Measurements from ENCODE around the gene CCND2. TPM values are rescaled to one million over a fixed set of nuclear protein-coding genes. Genes with fewer than 3 reads are reported as not detected.

CCND2 gene
- total and polyA plus RNA-seq, 3 donors from 2014 or later = 7.9 to 21.3 (median 19.9) TPM

- H3K4me3 ChIP-seq = no peak overlapping the region
- peaks cover 19% of the 10 kb centered on the region for H3K4me1 ChIP-seq
- no peak for DNase-seq
- H3K36me3 ChIP-seq (ENCODE audit: low read depth, missing control alignments) = no peaks in the 10 kb centered on the region
- H3K27me3 ChIP-seq = no peaks in the 10 kb centered on the region
- TF ChIP-seq CTCF (IDR thresholded peaks at IDR 0.05) (no peak), POLR2A (IDR thresholded peaks at IDR 0.05) (no peak)
- WGBS, 2 donors = 64 to 69% methylated on average over 18 of the region's 18 CpGs
- no peak overlapping the region for H3K27ac ChIP-seq
- intact Hi-C loops (cut with DNase I; ENCODE audit: low total_unique reads) = no loop called here
- no peaks in the 10 kb centered on the region for H3K9me3 ChIP-seq
Observed at GRCh38 chr12:4287325-4288211, 14.0 kb downstream of the CCND2 start.

DNA sequence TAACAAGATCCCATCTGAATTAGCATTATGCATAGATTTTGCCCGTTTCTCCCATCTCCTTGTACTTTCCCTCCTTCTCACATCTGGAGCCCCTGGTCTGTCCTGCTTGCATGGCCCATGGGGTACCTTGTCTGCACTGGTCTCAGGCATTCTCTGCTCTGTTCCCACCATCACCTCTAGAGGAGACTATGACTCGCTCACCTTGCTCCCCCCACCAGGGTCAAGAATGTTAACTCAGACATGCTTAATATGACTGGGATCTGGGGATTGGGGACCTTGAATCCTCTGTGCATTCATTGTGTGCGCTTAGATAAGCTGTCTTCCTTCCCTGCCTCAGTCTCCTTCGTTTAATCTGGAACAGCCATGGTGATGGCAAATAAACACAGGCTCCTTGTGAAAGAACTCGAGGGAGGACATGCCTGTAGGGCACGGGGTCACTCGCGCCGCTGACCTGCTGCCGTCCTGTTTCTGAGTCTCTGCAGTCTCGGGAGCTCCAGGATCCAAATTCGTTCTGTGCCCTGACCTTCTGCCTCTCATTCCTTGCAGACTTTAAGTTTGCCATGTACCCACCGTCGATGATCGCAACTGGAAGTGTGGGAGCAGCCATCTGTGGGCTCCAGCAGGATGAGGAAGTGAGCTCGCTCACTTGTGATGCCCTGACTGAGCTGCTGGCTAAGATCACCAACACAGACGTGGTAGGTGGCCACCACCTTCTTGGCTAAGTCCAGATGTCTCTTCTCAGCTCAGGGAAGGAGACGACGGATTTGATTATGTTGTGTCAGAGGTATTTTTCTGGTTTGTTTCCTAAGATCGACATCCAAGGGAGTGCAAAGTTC, 15.0 kb downstream of the CCND2 start:
- Histone ChIP-seq H3K9me3 (no peaks in the 10 kb centered on the region), H3K4me1 (peaks cover 19% of the 10 kb centered on the region), H3K36me3 (ENCODE audit: low read depth, missing control alignments) (no peaks in the 10 kb centered on the region), H3K27me3 (no peaks in the 10 kb centered on the region), H3K4me3 (no peak overlapping the region), H3K27ac (peak overlapping the region in 1 of 2 donors; percentile 31)
- intact Hi-C loops (cut with DNase I; ENCODE audit: low total_unique reads) = no loop called here
- no peak for TF ChIP-seq POLR2A (IDR thresholded peaks at IDR 0.05)
- no peak for TF ChIP-seq CTCF (IDR thresholded peaks at IDR 0.05)
- 64 to 70% methylated on average over 20 of the region's 20 CpGs for WGBS, 2 donors
- DNase-seq = no peak

DNA sequence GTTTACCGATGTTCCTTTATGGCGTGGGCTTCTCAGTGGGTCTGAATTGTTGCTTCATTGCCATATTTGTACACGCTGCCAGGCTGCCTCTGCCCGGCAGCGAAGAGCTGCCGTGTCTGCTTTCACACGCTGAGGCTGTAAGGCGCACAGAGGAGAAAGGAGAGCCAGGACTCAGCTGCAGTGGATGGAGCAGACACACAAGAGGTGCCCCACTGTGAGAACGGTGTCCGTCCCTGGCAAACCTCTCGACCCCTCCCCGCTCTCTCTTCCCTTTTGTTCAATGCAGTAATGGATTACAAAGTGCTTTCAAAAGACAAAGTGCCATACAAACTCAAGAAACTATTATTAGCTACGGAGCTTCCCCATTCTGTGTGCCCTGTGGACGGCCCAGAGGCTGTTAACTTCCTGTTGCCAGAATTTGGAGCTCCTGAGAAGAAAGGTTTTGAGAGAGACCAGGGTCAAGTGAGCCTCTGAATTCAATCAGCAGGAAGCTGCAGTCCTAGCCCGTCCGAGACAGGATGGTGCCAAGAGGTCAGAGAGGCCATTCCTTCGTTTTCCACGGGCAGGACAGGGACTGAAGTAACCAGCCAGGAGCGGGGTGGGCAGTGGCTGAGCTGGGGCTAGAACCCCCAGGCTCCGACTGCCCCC, 15.8 kb downstream of the CCND2 start:
- no peak overlapping the region for H3K4me3 ChIP-seq
- peaks cover 19% of the 10 kb centered on the region for H3K4me1 ChIP-seq
- intact Hi-C loops (cut with DNase I; ENCODE audit: low total_unique reads) = no loop called here
- no peaks in the 10 kb centered on the region for H3K36me3 ChIP-seq (ENCODE audit: low read depth, missing control alignments)
- peak overlapping the region in 1 of 2 donors; percentile 31 for H3K27ac ChIP-seq
- DNase-seq = no peak
- no peaks in the 10 kb centered on the region for H3K9me3 ChIP-seq
- H3K27me3 ChIP-seq = no peaks in the 10 kb centered on the region
- 55 to 59% methylated on average over 18 to 20 of the region's 20 CpGs for WGBS, 2 donors
- TF ChIP-seq POLR2A (IDR thresholded peaks at IDR 0.05) (no peak), CTCF (IDR thresholded peaks at IDR 0.05) (no peak)

GRCh38 chr12:4289998-4290790, 16.6 kb downstream of the CCND2 start:
- 78 to 84% methylated on average over 28 of the region's 28 CpGs for WGBS, 2 donors
- peaks cover 19% of the 10 kb centered on the region for H3K4me1 ChIP-seq
- no peak overlapping the region for H3K4me3 ChIP-seq

More at GRCh38 chr12:4289998-4290790, 16.6 kb downstream of the CCND2 start:
- peak overlapping the region in 1 of 2 donors; percentile 31 for H3K27ac ChIP-seq
- H3K9me3 ChIP-seq = no peaks in the 10 kb centered on the region
- no peaks in the 10 kb centered on the region for H3K36me3 ChIP-seq (ENCODE audit: low read depth, missing control alignments)
- no peak for TF ChIP-seq POLR2A (IDR thresholded peaks at IDR 0.05)
- no peak for TF ChIP-seq CTCF (IDR thresholded peaks at IDR 0.05)
- no peaks in the 10 kb centered on the region for H3K27me3 ChIP-seq
- intact Hi-C loops (cut with DNase I; ENCODE audit: low total_unique reads) = no loop called here
- DNase-seq = no peak

All from testis (tissue), 3 donors.